Common myeloid progenitor, CD34-positive (primary cell): ENCODE measurements around the gene TMEM175.

Experiments
- CTCF ChIA-PET: fragments of 350-600 bp; sonication (Branson Sonifier 250); formaldehyde crosslinking; loops from one replicate; lab custom pipeline; 2021; ENCODE audit warnings: antibody characterized with exemption; lab: Charles Lee
- POLR2A ChIA-PET: fragments of 350-600 bp; sonication (Branson Sonifier 250); formaldehyde crosslinking; loops from one replicate; lab custom pipeline; 2021; ENCODE audit warnings: antibody characterized with exemption; lab: Charles Lee
- DNase-seq, 3 donors: peaks; one replicate each; pipeline versions ENCODE4 v3.0.0 to v3.0.0-alpha.2; 2013
- H3K27ac ChIP-seq, 2 experiments: 1 replicate in 1 of 2; 2 replicates in 1 of 2; pipeline ENCODE4 v1.7.0; 2013; ENCODE audit warnings: inconsistent platforms in 2 of 2, low read length in 2 of 2, mild to moderate bottlenecking in 2 of 2, low read depth in 1 of 2, moderate library complexity in 1 of 2; ENCODE audit not compliant: severe bottlenecking in 2 of 2, insufficient read depth in 1 of 2, poor library complexity in 1 of 2
- H3K27me3 ChIP-seq, 5 experiments: replicated peaks in 2 of 5; 1 replicate in 3 of 5; 2 replicates in 2 of 5; pipeline versions ENCODE4 v1.6.1 to v1.7.0; 2013; ENCODE audit warnings: low read length in 4 of 5, mild to moderate bottlenecking in 2 of 5, moderate library complexity in 2 of 5, inconsistent platforms in 1 of 5; ENCODE audit not compliant: insufficient read depth in 5 of 5, control insufficient read depth in 4 of 5
- H3K36me3 ChIP-seq, 4 experiments: 1 replicate in 2 of 4; 2 replicates in 2 of 4; pipeline versions ENCODE4 v1.6.1 to v1.7.0; 2013; ENCODE audit warnings: low read length in 3 of 4, control low read depth in 1 of 4, mild to moderate bottlenecking in 1 of 4; ENCODE audit not compliant: control insufficient read depth in 4 of 4, insufficient read depth in 4 of 4
- H3K4me1 ChIP-seq, 4 experiments: 1 replicate in 3 of 4; 2 replicates in 1 of 4; pipeline versions ENCODE4 v1.6.1 to v1.7.1; 2013; ENCODE audit warnings: low read length in 3 of 4, mild to moderate bottlenecking in 3 of 4, control low read depth in 1 of 4, inconsistent platforms in 1 of 4, moderate library complexity in 1 of 4; ENCODE audit not compliant: control insufficient read depth in 4 of 4, insufficient read depth in 4 of 4; ENCODE audit errors: control extremely low read depth in 1 of 4
- H3K4me3 ChIP-seq, 7 experiments: 1 replicate in 4 of 7; 2 replicates in 3 of 7; pipeline versions ENCODE4 v1.5.1 to v1.7.0; 2013; ENCODE audit warnings: mild to moderate bottlenecking in 7 of 7, low read length in 6 of 7, moderate library complexity in 6 of 7, inconsistent platforms in 2 of 7, low read depth in 2 of 7, control low read depth in 1 of 7; ENCODE audit not compliant: insufficient read depth in 4 of 7, control insufficient read depth in 1 of 7; ENCODE audit errors: extremely low read depth in 1 of 7
- H3K9me3 ChIP-seq, 5 experiments: 1 replicate in 4 of 5; 2 replicates in 1 of 5; pipeline versions ENCODE4 v1.6.1 to v1.7.1; 2013; ENCODE audit warnings: low read length in 4 of 5, mild to moderate bottlenecking in 2 of 5, inconsistent platforms in 1 of 5, low read depth in 1 of 5, moderate library complexity in 1 of 5; ENCODE audit not compliant: control insufficient read depth in 4 of 5, insufficient read depth in 2 of 5; ENCODE audit errors: control extremely low read depth in 1 of 5
- WGBS: methylation state at CpG from one replicate; pipeline ENCODE4 v1.1.5; 2013; ENCODE audit not compliant: insufficient coverage; 5-methylcytosine and 5-hydroxymethylcytosine counted together

Gene TMEM175

GRCh38 chr4:892780-893179 lies 39.5 kb upstream of the TMEM175 start:
- POLR2A ChIA-PET, result no interaction called here
- H3K36me3 ChIP-seq, result peaks cover 9 to 82% (median 55%) of the 10 kb centered on the region in 4 experiments

GRCh38 chr4:893276-893994 lies 38.8 kb upstream of the TMEM175 start:
- Histone ChIP-seq H3K9me3 (no peaks in the 10 kb centered on the region), H3K36me3 (peaks cover 9 to 80% (median 53%) of the 10 kb centered on the region in 4 experiments), H3K4me1 (no peaks in the 10 kb centered on the region), H3K27ac (no peak overlapping the region), H3K4me3 (no peak overlapping the region), H3K27me3 (no peaks in the 10 kb centered on the region)
- ChIA-PET POLR2A (no interaction called here), CTCF (interaction anchor here (3.6 kb wide), 1 partner anchor 94 kb away, joined by 17 read pairs; the partner anchor contains the start of gene IDUA)
- 97% methylated on average over 26 of the region's 41 CpGs for WGBS
- no peak for DNase-seq

More at GRCh38 chr4:892780-893179, 39.5 kb upstream of the TMEM175 start:
- Histone ChIP-seq H3K4me1 (no peaks in the 10 kb centered on the region), H3K27ac (no peak overlapping the region), H3K9me3 (peaks cover 0 to under 1% (median 0%) of the 10 kb centered on the region in 5 experiments), H3K4me3 (no peak overlapping the region), H3K27me3 (no peaks in the 10 kb centered on the region)
- DNase-seq, result no peak
- CTCF ChIA-PET, result interaction anchor here (2.2 to 3.6 kb wide), 2 partner anchors 8 to 94 kb away, joined by 6 to 17 read pairs; partner anchors contain the start of gene IDUA
- 100% methylated on average over 10 of the region's 10 CpGs for WGBS

GRCh38 chr4:893995-894705 lies 38.1 kb upstream of the TMEM175 start:
- ChIA-PET CTCF (interaction anchor here (2.1 kb wide), 1 partner anchor 36 kb away, joined by 5 read pairs; no protein-coding TSS in a partner anchor), POLR2A (no interaction called here)
- no peaks in the 10 kb centered on the region for H3K4me1 ChIP-seq
- H3K4me3 ChIP-seq, result no peak overlapping the region
- peaks cover 6 to 73% (median 46%) of the 10 kb centered on the region in 4 experiments for H3K36me3 ChIP-seq
- no peak for DNase-seq
- no peaks in the 10 kb centered on the region for H3K9me3 ChIP-seq
- H3K27me3 ChIP-seq, result no peaks in the 10 kb centered on the region
- 99% methylated on average over 33 of the region's 40 CpGs for WGBS
- H3K27ac ChIP-seq, result no peak overlapping the region

- 97% methylated on average over 14 of the region's 16 CpGs for WGBS
- no peak overlapping the region for H3K27ac ChIP-seq
- H3K36me3 ChIP-seq, result peaks cover 4 to 64% (median 40%) of the 10 kb centered on the region in 4 experiments
- ChIA-PET CTCF (interaction anchor here (1.5 to 2.7 kb wide), 3 partner anchors 12 to 153 kb away, joined by 3 to 9 read pairs (median 5); no protein-coding TSS in a partner anchor), POLR2A (no interaction called here)
- DNase-seq, result no peak
- H3K4me3 ChIP-seq, result no peak overlapping the region
- no peaks in the 10 kb centered on the region for H3K4me1 ChIP-seq
- no peaks in the 10 kb centered on the region for H3K9me3 ChIP-seq
- no peaks in the 10 kb centered on the region for H3K27me3 ChIP-seq
Measured at GRCh38 chr4:895596-895995, 36.7 kb upstream of the TMEM175 start.

- WGBS, result 93% methylated on average over 7 of the region's 13 CpGs
- ChIA-PET POLR2A (no interaction called here), CTCF (interaction anchor here (1.5 to 2.7 kb wide), 4 partner anchors 11 to 153 kb away, joined by 3 to 13 read pairs (median 7); partner anchors contain the start of gene IDUA)
- no peak for DNase-seq
- Histone ChIP-seq H3K9me3 (no peaks in the 10 kb centered on the region), H3K36me3 (peaks cover 4 to 68% (median 42%) of the 10 kb centered on the region in 4 experiments), H3K27ac (no peak overlapping the region), H3K4me1 (no peaks in the 10 kb centered on the region), H3K27me3 (no peaks in the 10 kb centered on the region), H3K4me3 (no peak overlapping the region)
Measured at GRCh38 chr4:896216-896615, 36.0 kb upstream of the TMEM175 start.

- no peak overlapping the region for H3K27ac ChIP-seq
- H3K36me3 ChIP-seq, result peaks cover 4 to 68% (median 44%) of the 10 kb centered on the region in 4 experiments
- no peak overlapping the region for H3K4me3 ChIP-seq
- no peaks in the 10 kb centered on the region for H3K9me3 ChIP-seq
- H3K27me3 ChIP-seq, result no peaks in the 10 kb centered on the region
- POLR2A ChIA-PET, result no interaction called here
- DNase-seq, result no peak
- CTCF ChIA-PET, result interaction anchor here (1.5 to 2.7 kb wide), 3 partner anchors 11 to 154 kb away, joined by 3 to 13 read pairs (median 9); partner anchors contain the start of gene IDUA
- 96% methylated on average over 18 of the region's 20 CpGs for WGBS
- H3K4me1 ChIP-seq, result no peaks in the 10 kb centered on the region
Measured at GRCh38 chr4:896630-897029, 35.6 kb upstream of the TMEM175 start.
